ENCODE data around the gene PARD3B.

The PARD3B gene

GRCh38 chr2:204974487-204974886 is 429.2 kb downstream of the PARD3B start:
- no peak overlapping the region for H3K4me3 ChIP-seq
- no peak for DNase-seq (ENCODE audit: low spot score)
- TF ChIP-seq CTCF (IDR thresholded peaks at IDR 0.05) = no peak
- no peak overlapping the region for H3K27ac ChIP-seq

- TF ChIP-seq CTCF (IDR thresholded peaks at IDR 0.05) = no peak
- no peak for DNase-seq (ENCODE audit: low spot score)
- no peak overlapping the region for H3K4me3 ChIP-seq
- H3K27ac ChIP-seq = no peak overlapping the region
Observed at GRCh38 chr2:204977914-204978313, 432.6 kb downstream of the PARD3B start.

- TF ChIP-seq CTCF (IDR thresholded peaks at IDR 0.05) = no peak
- no peak for DNase-seq (ENCODE audit: low spot score)
- no peak overlapping the region for H3K4me3 ChIP-seq
- no peak overlapping the region for H3K27ac ChIP-seq
Observed at GRCh38 chr2:204982303-204982702, 437.0 kb downstream of the PARD3B start.

- TF ChIP-seq CTCF (IDR thresholded peaks at IDR 0.05) = no peak
- Histone ChIP-seq H3K27ac (no peak overlapping the region), H3K4me3 (no peak overlapping the region)
- no peak for DNase-seq (ENCODE audit: low spot score)
Observed at GRCh38 chr2:204984518-204984917, 439.2 kb downstream of the PARD3B start.

GRCh38 chr2:204986641-204987040 is 441.4 kb downstream of the PARD3B start:
- Histone ChIP-seq H3K4me3 (no peak overlapping the region), H3K27ac (no peak overlapping the region)
- DNase-seq (ENCODE audit: low spot score) = no peak
- TF ChIP-seq CTCF (IDR thresholded peaks at IDR 0.05) = no peak

- no peak for TF ChIP-seq CTCF (IDR thresholded peaks at IDR 0.05)
- Histone ChIP-seq H3K4me3 (no peak overlapping the region), H3K27ac (no peak overlapping the region)
- DNase-seq (ENCODE audit: low spot score) = no peak
Observed at GRCh38 chr2:204988836-204989235, 443.6 kb downstream of the PARD3B start.

GRCh38 chr2:204989877-204990276 is 444.6 kb downstream of the PARD3B start:
- DNase-seq (ENCODE audit: low spot score) = no peak
- Histone ChIP-seq H3K27ac (no peak overlapping the region), H3K4me3 (no peak overlapping the region)
- TF ChIP-seq CTCF (IDR thresholded peaks at IDR 0.05) = no peak
